Hepatocyte (in vitro differentiated cells): ENCODE measurements around the gene RPS18.

Experiments used
- CTCF ChIP-seq: fragments of 200-600 bp; sonication (generic); IDR thresholded peaks from 2 replicates; pipeline ENCODE4 v1.5.1; 2016; ENCODE audit warnings: antibody characterized with exemption, mild to moderate bottlenecking; ENCODE audit not compliant: poor library complexity
- EZH2 ChIP-seq: fragments of 200-600 bp; sonication (generic); IDR thresholded peaks from 2 replicates; pipeline ENCODE4 v1.6.1; 2016; ENCODE audit warnings: antibody characterized with exemption, mild to moderate bottlenecking, borderline replicate concordance

DNA sequence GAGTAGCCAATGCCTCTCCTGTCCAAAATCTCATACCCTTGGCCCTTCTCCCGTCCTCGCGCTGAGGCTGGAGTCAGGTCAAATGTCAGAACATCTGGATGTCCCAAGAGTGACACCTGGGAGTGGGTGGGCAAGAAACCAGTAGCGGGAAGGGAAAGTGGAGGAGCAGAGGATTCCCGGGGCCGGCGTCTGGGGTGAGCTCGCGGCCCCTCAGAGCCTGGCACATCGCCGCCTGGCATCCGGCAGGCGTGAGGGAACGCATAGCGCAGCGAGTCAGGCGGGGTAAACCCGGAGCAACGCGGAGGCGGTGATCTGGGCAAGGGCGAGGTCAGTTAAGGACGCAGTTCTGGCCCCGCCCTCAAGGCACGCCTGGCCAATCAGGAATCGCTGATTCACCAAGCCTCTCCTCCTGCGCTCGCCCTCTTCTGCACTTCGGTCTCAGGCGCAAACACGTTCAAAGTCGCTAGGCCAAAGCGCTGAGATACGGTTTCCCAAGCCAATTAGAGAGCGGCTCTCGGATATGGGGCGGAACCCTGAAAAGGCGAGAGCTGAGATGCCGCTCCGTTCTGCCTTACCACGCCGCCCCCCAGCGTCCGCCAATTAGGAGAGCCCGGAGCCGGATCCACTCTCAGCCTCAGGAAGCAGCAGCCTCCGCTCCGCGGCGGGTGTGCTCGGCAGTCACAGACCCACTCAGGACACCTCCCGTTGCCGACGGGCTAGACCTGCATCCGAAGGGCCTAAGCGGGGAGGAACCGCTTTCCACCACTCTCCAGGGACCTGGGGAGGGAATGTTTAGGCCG is 22.7 kb upstream of the RPS18 start:
- TF ChIP-seq CTCF (no peak), EZH2 (no peak)
